ENCODE data around the gene ADIPOR2. TPM values are rescaled to one million over a fixed set of nuclear protein-coding genes. Genes with fewer than 3 reads are reported as not detected.

Gene ADIPOR2
- total and polyA plus RNA-seq, 4 donors, result 26.6 to 68.3 (median 41.7) TPM

DNA sequence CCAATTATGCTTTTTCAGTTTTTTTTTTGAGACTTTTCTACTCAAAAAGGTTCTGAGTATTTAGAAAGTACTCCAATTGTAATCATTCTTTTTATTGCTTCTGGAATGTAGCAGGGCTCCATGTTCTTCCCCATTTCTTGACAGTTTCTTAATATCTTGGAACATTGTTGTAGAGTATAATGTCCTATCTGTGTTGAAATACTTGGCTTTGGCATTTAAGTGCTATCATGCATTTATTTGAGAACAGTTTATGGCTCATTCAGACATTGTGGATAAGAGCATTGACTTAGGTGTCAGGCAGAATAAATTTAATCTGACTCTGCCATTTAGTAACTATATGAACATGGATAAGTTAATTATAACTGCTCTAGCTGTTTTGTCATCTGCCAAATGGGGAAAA, 28.3 kb downstream of the ADIPOR2 start:
- DNase-seq (ENCODE audit: low spot score), result no peak
- Histone ChIP-seq H3K4me3 (ENCODE audit: low read depth in 1 of 3, low read length in 3 of 3) (no peak overlapping the region), H3K27me3 (ENCODE audit: control insufficient read depth in 4 of 4, insufficient read depth in 4 of 4, low read length in 3 of 4) (no peaks in the 10 kb centered on the region), H3K36me3 (ENCODE audit: control insufficient read depth in 4 of 4, insufficient read depth in 3 of 4, low read depth in 1 of 4, low read length in 3 of 4) (no peaks in the 10 kb centered on the region), H3K27ac (ENCODE audit: low read depth in 1 of 2, low read length in 2 of 2) (no peak overlapping the region), H3K4me1 (ENCODE audit: control insufficient read depth in 4 of 4, insufficient read depth in 4 of 4, low read length in 3 of 4) (peaks cover 6 to 70% (median 40%) of the 10 kb centered on the region in 4 donors), H3K9ac (ENCODE audit: low read depth in 1 of 2, low read length in 2 of 2) (no peak overlapping the region), H3K9me3 (ENCODE audit: control insufficient read depth in 4 of 4, low read length in 3 of 4) (no peaks in the 10 kb centered on the region)
- TF ChIP-seq YY1 (IDR thresholded peaks at IDR 0.05) (no peak), NR2F2 (IDR thresholded peaks at IDR 0.05) (no peak), GABPA (IDR thresholded peaks at IDR 0.05 in 1 of 2, conservative IDR thresholded peaks at IDR 0.05 in 1 of 2) (no peak), HNF4A (conservative IDR thresholded peaks at IDR 0.05) (no peak), SP1 (IDR thresholded peaks at IDR 0.05) (no peak), JUND (IDR thresholded peaks at IDR 0.05) (no peak), RXRA (IDR thresholded peaks at IDR 0.05) (no peak)
- TF ChIP-seq, protein P1, sequence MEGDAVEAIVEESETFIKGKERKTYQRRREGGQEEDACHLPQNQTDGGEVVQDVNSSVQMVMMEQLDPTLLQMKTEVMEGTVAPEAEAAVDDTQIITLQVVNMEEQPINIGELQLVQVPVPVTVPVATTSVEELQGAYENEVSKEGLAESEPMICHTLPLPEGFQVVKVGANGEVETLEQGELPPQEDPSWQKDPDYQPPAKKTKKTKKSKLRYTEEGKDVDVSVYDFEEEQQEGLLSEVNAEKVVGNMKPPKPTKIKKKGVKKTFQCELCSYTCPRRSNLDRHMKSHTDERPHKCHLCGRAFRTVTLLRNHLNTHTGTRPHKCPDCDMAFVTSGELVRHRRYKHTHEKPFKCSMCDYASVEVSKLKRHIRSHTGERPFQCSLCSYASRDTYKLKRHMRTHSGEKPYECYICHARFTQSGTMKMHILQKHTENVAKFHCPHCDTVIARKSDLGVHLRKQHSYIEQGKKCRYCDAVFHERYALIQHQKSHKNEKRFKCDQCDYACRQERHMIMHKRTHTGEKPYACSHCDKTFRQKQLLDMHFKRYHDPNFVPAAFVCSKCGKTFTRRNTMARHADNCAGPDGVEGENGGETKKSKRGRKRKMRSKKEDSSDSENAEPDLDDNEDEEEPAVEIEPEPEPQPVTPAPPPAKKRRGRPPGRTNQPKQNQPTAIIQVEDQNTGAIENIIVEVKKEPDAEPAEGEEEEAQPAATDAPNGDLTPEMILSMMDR (IDR thresholded peaks at IDR 0.05; ENCODE audit: low read depth, low read length, missing input control), result no peak

DNA sequence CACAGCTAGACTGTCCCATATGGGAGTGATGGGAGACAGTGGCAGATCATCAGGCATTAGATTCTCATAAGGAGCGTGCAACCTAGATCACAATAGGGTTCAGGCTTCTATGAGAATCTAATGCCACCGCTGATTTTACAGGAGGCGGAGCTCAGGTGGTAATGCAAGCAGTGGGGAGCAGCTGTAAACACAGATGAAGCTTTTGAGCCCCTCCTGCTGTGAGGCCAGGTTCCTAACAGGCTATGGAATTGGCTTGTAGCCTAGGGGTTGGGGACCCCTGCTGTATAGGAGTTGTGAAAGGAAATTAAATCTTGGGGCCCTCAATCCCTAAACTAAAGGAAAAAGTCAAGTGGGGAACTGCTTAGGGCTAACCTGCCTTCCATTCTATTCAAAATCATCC, 29.6 kb downstream of the ADIPOR2 start:
- 93% methylated on average over 3 of the region's 3 CpGs for WGBS
- no peaks in the 10 kb centered on the region for H3K27me3 ChIP-seq (ENCODE audit: control insufficient read depth in 4 of 4, insufficient read depth in 4 of 4, low read length in 3 of 4)
- H3K27ac ChIP-seq (ENCODE audit: low read depth in 1 of 2, low read length in 2 of 2), result no peak overlapping the region
- H3K36me3 ChIP-seq (ENCODE audit: control insufficient read depth in 4 of 4, insufficient read depth in 3 of 4, low read depth in 1 of 4, low read length in 3 of 4), result no peaks in the 10 kb centered on the region
- TF ChIP-seq HNF4A (conservative IDR thresholded peaks at IDR 0.05), result no peak
- TF ChIP-seq TAF1 (conservative IDR thresholded peaks at IDR 0.05), result no peak
- TF ChIP-seq, protein P2, sequence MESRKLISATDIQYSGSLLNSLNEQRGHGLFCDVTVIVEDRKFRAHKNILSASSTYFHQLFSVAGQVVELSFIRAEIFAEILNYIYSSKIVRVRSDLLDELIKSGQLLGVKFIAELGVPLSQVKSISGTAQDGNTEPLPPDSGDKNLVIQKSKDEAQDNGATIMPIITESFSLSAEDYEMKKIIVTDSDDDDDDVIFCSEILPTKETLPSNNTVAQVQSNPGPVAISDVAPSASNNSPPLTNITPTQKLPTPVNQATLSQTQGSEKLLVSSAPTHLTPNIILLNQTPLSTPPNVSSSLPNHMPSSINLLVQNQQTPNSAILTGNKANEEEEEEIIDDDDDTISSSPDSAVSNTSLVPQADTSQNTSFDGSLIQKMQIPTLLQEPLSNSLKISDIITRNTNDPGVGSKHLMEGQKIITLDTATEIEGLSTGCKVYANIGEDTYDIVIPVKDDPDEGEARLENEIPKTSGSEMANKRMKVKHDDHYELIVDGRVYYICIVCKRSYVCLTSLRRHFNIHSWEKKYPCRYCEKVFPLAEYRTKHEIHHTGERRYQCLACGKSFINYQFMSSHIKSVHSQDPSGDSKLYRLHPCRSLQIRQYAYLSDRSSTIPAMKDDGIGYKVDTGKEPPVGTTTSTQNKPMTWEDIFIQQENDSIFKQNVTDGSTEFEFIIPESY (IDR thresholded peaks at IDR 0.05), result no peak
- no peak for TF ChIP-seq RAD21 (IDR thresholded peaks at IDR 0.05)
- TF ChIP-seq JUND (IDR thresholded peaks at IDR 0.05), result no peak
- TF ChIP-seq GABPA (IDR thresholded peaks at IDR 0.05 in 1 of 2, conservative IDR thresholded peaks at IDR 0.05 in 1 of 2), result no peak
- TF ChIP-seq, protein P3, sequence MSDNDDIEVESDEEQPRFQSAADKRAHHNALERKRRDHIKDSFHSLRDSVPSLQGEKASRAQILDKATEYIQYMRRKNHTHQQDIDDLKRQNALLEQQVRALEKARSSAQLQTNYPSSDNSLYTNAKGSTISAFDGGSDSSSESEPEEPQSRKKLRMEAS (IDR thresholded peaks at IDR 0.05), result no peak
- TF ChIP-seq RXRA (IDR thresholded peaks at IDR 0.05), result no peak
- no peak for TF ChIP-seq YY1 (IDR thresholded peaks at IDR 0.05)
- DNase-seq (ENCODE audit: low spot score), result no peak
- no peak overlapping the region for H3K4me3 ChIP-seq (ENCODE audit: low read depth in 1 of 3, low read length in 3 of 3)
- no peak overlapping the region for H3K9ac ChIP-seq (ENCODE audit: low read depth in 1 of 2, low read length in 2 of 2)
- H3K9me3 ChIP-seq (ENCODE audit: control insufficient read depth in 4 of 4, low read length in 3 of 4), result no peaks in the 10 kb centered on the region
- peaks cover 6 to 62% (median 32%) of the 10 kb centered on the region in 4 donors for H3K4me1 ChIP-seq (ENCODE audit: control insufficient read depth in 4 of 4, insufficient read depth in 4 of 4, low read length in 3 of 4)

DNA sequence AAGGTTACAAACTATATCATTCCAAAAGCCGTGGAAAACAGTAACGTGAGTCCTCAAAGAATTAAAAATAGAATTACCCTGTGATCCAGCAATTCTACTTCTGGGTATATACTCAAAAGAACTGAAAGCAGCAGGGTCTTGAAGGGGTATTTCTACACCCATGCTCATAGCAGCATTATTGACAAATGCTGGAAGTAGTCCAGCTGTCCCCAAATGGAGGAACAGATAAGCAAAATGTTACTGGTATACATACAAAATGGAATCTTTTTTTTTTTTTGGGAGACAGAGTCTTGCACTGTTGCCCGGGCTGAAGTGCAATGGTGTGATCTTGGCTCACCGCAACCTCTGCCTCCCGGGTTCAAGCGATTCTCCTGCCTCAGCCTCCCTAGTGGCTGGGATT, 32.9 kb downstream of the ADIPOR2 start:
- Histone ChIP-seq H3K4me1 (ENCODE audit: control insufficient read depth in 4 of 4, insufficient read depth in 4 of 4, low read length in 3 of 4) (peaks cover 7 to 37% (median 16%) of the 10 kb centered on the region in 4 donors), H3K4me3 (ENCODE audit: low read depth in 1 of 3, low read length in 3 of 3) (no peak overlapping the region), H3K36me3 (ENCODE audit: control insufficient read depth in 4 of 4, insufficient read depth in 3 of 4, low read depth in 1 of 4, low read length in 3 of 4) (no peaks in the 10 kb centered on the region), H3K9ac (ENCODE audit: low read depth in 1 of 2, low read length in 2 of 2) (no peak overlapping the region), H3K27ac (ENCODE audit: low read depth in 1 of 2, low read length in 2 of 2) (no peak overlapping the region), H3K27me3 (ENCODE audit: control insufficient read depth in 4 of 4, insufficient read depth in 4 of 4, low read length in 3 of 4) (no peaks in the 10 kb centered on the region), H3K9me3 (ENCODE audit: control insufficient read depth in 4 of 4, low read length in 3 of 4) (no peaks in the 10 kb centered on the region)
- WGBS, result 87% methylated on average over 6 of the region's 6 CpGs
- TF ChIP-seq EGR1 (IDR thresholded peaks at IDR 0.05; ENCODE audit: low read depth in 2 of 2) (no peak), FOXA1 (IDR thresholded peaks at IDR 0.05) (no peak)
- TF ChIP-seq, protein P1 (IDR thresholded peaks at IDR 0.05; ENCODE audit: low read depth, low read length, missing input control), result no peak
- no peak for DNase-seq (ENCODE audit: low spot score)
